GM19452 (cell line): ENCODE measurements around the gene AP5Z1.

ENCODE experiments used
- ATAC-seq: cut with Tn5 transposase; IDR thresholded peaks from one replicate; pipeline ENCODE4 v1.9.1; 2021; ENCODE audit not compliant: unreplicated experiment

Gene AP5Z1

GRCh38 chr7:4819560-4820404, 44.4 kb downstream of the AP5Z1 start:
- no peak for ATAC-seq

GRCh38 chr7:4820405-4820966, 45.1 kb downstream of the AP5Z1 start:
- ATAC-seq: no peak

- ATAC-seq: no peak
Measured at GRCh38 chr7:4820967-4821471, 45.6 kb downstream of the AP5Z1 start.

GRCh38 chr7:4822677-4823076, 47.3 kb downstream of the AP5Z1 start:
- ATAC-seq: no peak

GRCh38 chr7:4823441-4824119, 48.2 kb downstream of the AP5Z1 start:
- ATAC-seq: no peak

GRCh38 chr7:4824120-4824775, 48.8 kb downstream of the AP5Z1 start:
- no peak for ATAC-seq

- ATAC-seq: no peak
Measured at GRCh38 chr7:4825081-4825480, 49.7 kb downstream of the AP5Z1 start.

- no peak for ATAC-seq
Measured at GRCh38 chr7:4828720-4829383, 53.4 kb downstream of the AP5Z1 start.

GRCh38 chr7:4830176-4830575, 54.8 kb downstream of the AP5Z1 start:
- no peak for ATAC-seq

GRCh38 chr7:4831723-4832495, 56.5 kb downstream of the AP5Z1 start:
- ATAC-seq: no peak

GRCh38 chr7:4832711-4833110, 57.3 kb downstream of the AP5Z1 start:
- no peak for ATAC-seq

- ATAC-seq: no peak
Measured at GRCh38 chr7:4833176-4833575, 57.8 kb downstream of the AP5Z1 start.

GRCh38 chr7:4833691-4834600, 58.5 kb downstream of the AP5Z1 start:
- ATAC-seq: no peak

- ATAC-seq: no peak
Measured at GRCh38 chr7:4834601-4835397, 59.4 kb downstream of the AP5Z1 start.

- no peak for ATAC-seq
Measured at GRCh38 chr7:4835398-4836205, 60.2 kb downstream of the AP5Z1 start.

GRCh38 chr7:4836206-4836661, 60.8 kb downstream of the AP5Z1 start:
- ATAC-seq: no peak
